Central memory CD8-positive, alpha-beta T cell (primary cell): ENCODE results near the gene CHCHD5.
A peak's percentile ranks its signal among the peaks of the same experiment; 100 is the strongest.
"Not testable (repeated sequence)": the region's sequence is repeated elsewhere in the genome, so short reads cannot be mapped to it uniquely, and the experiment has no call there.

Experiments used
- ATAC-seq: fragments of 150-1000 bp; cut with Tn5 transposase; replicated peaks from 2 replicates; pipeline ENCODE4 v1.10.0; 2022; ENCODE audit warnings: mild to moderate bottlenecking, moderate FRiP score, moderate number of reproducible peaks; ENCODE audit not compliant: poor library complexity, severe bottlenecking; ENCODE audit errors: extremely low read depth
- DNase-seq, 2 donors: peaks; one replicate each; pipeline ENCODE4 v3.0.0; 2021; ENCODE audit warnings: low spot score in 2 of 2
- H3K27ac Mint-ChIP-seq: one replicate; pipeline ENCODE4 v1.8.0; 2022; ENCODE audit warnings: low read depth, mild to moderate bottlenecking, moderate library complexity, mixed read lengths
- H3K27me3 Mint-ChIP-seq: one replicate; pipeline ENCODE4 v1.8.0; 2022; ENCODE audit warnings: mixed read lengths
- H3K36me3 Mint-ChIP-seq: one replicate; pipeline ENCODE4 v1.8.0; 2022; ENCODE audit warnings: mild to moderate bottlenecking, moderate library complexity, mixed read lengths; ENCODE audit not compliant: insufficient read depth
- H3K4me1 Mint-ChIP-seq: one replicate; pipeline ENCODE4 v1.8.0; 2022; ENCODE audit warnings: mixed read lengths
- H3K4me3 Mint-ChIP-seq: one replicate; pipeline ENCODE4 v1.8.0; 2022; ENCODE audit warnings: mild to moderate bottlenecking, moderate library complexity, mixed read lengths
- H3K9me3 Mint-ChIP-seq: one replicate; pipeline ENCODE4 v1.8.0; 2022; ENCODE audit warnings: mixed read lengths

The CHCHD5 gene, protein sequence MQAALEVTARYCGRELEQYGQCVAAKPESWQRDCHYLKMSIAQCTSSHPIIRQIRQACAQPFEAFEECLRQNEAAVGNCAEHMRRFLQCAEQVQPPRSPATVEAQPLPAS

GRCh38 chr2:112584134-112584890, at the start of gene CHCHD5:
CHCHD5 (plus strand) TSS chr2:112584609; CDS start chr2:112584648, 39 bp downstream.
- Mint-ChIP-seq H3K27me3 (no peaks in the 10 kb centered on the region), H3K9me3 (no peaks in the 10 kb centered on the region), H3K27ac (peak within 1 kb of the TSS; percentile 99), H3K4me3 (peak within 1 kb of the TSS; percentile 92), H3K36me3 (peaks cover 26% of the 10 kb centered on the region), H3K4me1 (peaks cover 36% of the 10 kb centered on the region)
- ATAC-seq (peak; percentile 94), DNase-seq (peak; percentile 85 to 93)

DNA sequence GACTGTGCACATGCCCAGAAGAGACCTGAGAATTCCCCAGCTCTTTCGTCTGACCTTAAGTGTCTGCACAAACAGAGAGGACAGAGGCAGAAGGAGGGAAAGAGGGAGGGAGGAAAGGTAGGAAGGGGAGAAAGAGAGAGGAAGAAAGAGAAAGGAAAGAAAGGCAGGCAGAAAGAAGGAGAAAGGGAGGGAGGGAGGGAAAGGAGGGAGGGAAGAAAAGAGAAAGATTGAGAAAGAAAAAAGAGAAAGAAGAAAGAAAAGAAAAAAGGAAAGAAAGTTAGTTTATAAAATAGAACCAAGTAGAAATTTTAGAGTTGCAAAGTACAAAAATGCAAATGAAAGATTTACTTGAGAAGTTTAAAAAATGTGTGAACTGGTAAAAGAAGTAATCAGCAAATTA, 49.6 kb upstream of the CHCHD5 start:
- ATAC-seq (no peak), DNase-seq (no peak)
- Mint-ChIP-seq H3K4me3 (no peak overlapping the region), H3K36me3 (no peaks in the 10 kb centered on the region), H3K9me3 (no peaks in the 10 kb centered on the region), H3K4me1 (no peaks in the 10 kb centered on the region), H3K27ac (no peak overlapping the region), H3K27me3 (no peaks in the 10 kb centered on the region)

GRCh38 chr2:112536665-112537064, 47.7 kb upstream of the CHCHD5 start:
- H3K27ac Mint-ChIP-seq, ATAC-seq, DNase-seq, H3K27me3 Mint-ChIP-seq, H3K4me3 Mint-ChIP-seq, H3K4me1 Mint-ChIP-seq, H3K36me3 Mint-ChIP-seq, H3K9me3 Mint-ChIP-seq: not testable (repeated sequence)

DNA sequence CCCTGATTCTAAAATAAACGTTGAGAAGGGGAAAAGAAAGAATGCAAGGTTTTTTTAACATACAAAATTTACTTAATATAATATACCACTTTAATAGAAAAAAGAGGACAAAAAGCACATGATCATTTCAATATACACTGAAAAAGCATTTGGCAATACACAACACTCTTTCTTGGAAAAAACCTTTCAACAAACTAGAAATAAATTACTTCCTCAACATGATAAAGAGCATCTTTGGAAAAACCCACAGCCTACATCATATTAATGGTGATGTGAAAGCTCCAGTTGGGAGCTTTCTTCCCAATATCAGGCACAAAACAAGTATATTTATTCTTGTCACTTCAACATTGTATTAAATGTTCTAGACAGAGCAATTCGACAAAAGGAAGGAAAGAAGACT, 45.1 kb upstream of the CHCHD5 start:
- DNase-seq (no peak), ATAC-seq (no peak)
- H3K27me3 Mint-ChIP-seq, result no peaks in the 10 kb centered on the region
- H3K4me1 Mint-ChIP-seq, result peaks cover 14% of the 10 kb centered on the region
- H3K36me3 Mint-ChIP-seq, result peaks cover 8% of the 10 kb centered on the region
- no peaks in the 10 kb centered on the region for H3K9me3 Mint-ChIP-seq
- no peak overlapping the region for H3K27ac Mint-ChIP-seq
- H3K4me3 Mint-ChIP-seq, result no peak overlapping the region

DNA sequence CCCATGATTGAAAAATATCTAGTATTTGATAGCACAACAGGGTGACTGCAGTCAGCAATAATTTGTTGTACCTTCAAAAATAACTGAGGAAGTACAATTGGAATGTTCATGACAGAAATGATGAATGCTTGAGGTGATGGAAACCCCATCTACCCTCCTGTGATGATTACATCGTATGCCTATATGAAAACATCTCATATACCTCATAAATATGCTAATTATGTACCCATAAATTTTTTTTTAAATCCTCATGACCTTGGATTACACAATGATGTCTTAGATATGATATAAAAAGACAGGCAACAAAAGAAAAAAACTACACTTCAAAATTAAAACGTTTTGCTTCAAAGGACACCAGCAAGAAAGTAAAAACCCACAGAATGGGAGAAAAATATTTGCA, 43.5 kb upstream of the CHCHD5 start:
- H3K4me1 Mint-ChIP-seq, result peaks cover 14% of the 10 kb centered on the region
- DNase-seq (no peak), ATAC-seq (no peak)
- no peak overlapping the region for H3K27ac Mint-ChIP-seq
- no peaks in the 10 kb centered on the region for H3K9me3 Mint-ChIP-seq
- peaks cover 8% of the 10 kb centered on the region for H3K36me3 Mint-ChIP-seq
- H3K4me3 Mint-ChIP-seq, result no peak overlapping the region
- H3K27me3 Mint-ChIP-seq, result no peaks in the 10 kb centered on the region

- Mint-ChIP-seq H3K36me3 (peaks cover 8% of the 10 kb centered on the region), H3K4me3 (no peak overlapping the region), H3K27me3 (no peaks in the 10 kb centered on the region), H3K27ac (no peak overlapping the region), H3K9me3 (no peaks in the 10 kb centered on the region), H3K4me1 (peaks cover 14% of the 10 kb centered on the region)
- DNase-seq (peak in 1 of 2 donors; percentile 58), ATAC-seq (peak; percentile 79)
Measured at GRCh38 chr2:112541315-112542122, 42.9 kb upstream of the CHCHD5 start.

GRCh38 chr2:112542123-112542983, 42.1 kb upstream of the CHCHD5 start, which contains the start of gene POLR1B:
POLR1B (plus strand) TSS chr2:112542465; CDS start chr2:112542495, 30 bp downstream.
- peak; percentile 82 for ATAC-seq
- H3K36me3 Mint-ChIP-seq, result peaks cover 12% of the 10 kb centered on the region
- no peak within 1 kb of the TSS for H3K27ac Mint-ChIP-seq
- H3K4me3 Mint-ChIP-seq, result no peak within 1 kb of the TSS
- H3K4me1 Mint-ChIP-seq, result peaks cover 17% of the 10 kb centered on the region
- DNase-seq, result peak; percentile 36 to 61
- H3K27me3 Mint-ChIP-seq, result no peaks in the 10 kb centered on the region
- no peaks in the 10 kb centered on the region for H3K9me3 Mint-ChIP-seq

DNA sequence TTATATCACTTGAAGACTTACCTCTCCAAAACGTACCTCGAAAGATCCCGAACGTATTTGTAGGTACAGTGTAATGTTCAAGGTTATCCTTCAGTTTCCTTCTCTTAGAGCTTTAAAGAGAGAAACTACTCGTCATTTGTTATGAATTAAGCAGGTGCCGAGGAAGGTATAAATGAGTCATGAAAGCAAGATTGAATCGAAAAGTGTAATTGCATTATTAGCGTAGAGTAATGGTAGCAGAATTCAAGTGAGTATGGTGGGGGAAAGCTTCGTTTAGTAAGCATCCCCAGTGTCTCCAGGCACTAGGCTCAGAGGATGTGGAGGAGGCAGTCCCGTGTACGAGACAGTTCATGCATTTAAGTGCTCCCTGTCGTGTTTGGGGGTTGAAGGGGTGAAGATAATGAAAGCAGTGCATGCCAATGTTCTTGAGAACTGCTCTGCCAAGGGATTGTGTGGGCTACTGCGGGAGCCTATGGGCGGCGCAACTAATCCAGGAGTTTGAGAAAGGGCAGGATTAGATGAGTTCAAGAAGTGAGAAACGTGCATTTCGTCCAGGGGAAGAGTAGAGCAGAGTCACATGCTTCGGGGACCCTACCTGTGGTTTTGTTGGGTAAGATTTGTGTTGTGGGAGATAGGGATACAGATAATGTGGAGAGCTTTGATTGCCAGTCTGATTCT, 41.3 kb upstream of the CHCHD5 start:
- peaks cover 15% of the 10 kb centered on the region for H3K36me3 Mint-ChIP-seq
- DNase-seq, result no peak
- no peak overlapping the region for H3K4me3 Mint-ChIP-seq
- H3K27ac Mint-ChIP-seq, result no peak overlapping the region
- no peaks in the 10 kb centered on the region for H3K27me3 Mint-ChIP-seq
- H3K9me3 Mint-ChIP-seq, result no peaks in the 10 kb centered on the region
- peaks cover 19% of the 10 kb centered on the region for H3K4me1 Mint-ChIP-seq
- ATAC-seq, result no peak

GRCh38 chr2:112547333-112547732, 37.1 kb upstream of the CHCHD5 start:
- no peak for DNase-seq
- H3K27ac Mint-ChIP-seq, result no peak overlapping the region
- no peaks in the 10 kb centered on the region for H3K9me3 Mint-ChIP-seq

DNA sequence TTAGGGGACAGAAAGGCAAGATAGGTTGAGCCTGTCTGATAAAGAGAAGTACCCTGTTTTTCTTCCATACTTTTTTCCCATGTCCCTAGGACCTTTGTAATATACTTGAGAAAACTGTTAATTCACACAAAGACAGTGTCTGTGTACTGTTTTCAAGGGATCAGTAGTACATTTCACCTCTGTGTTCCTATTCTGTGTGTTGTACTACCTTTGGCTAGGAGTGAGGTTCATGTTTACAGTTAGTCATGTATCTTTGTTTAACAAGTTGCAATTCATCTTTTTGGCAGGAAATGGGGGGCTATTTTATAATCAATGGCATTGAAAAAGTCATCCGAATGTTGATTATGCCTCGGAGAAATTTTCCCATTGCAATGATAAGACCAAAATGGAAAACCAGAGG, 35.4 kb upstream of the CHCHD5 start:
- DNase-seq (no peak), ATAC-seq (no peak)
- H3K36me3 Mint-ChIP-seq, result peaks cover 48% of the 10 kb centered on the region
- no peak overlapping the region for H3K27ac Mint-ChIP-seq
- H3K27me3 Mint-ChIP-seq, result no peaks in the 10 kb centered on the region
- no peaks in the 10 kb centered on the region for H3K9me3 Mint-ChIP-seq
- peaks cover 5% of the 10 kb centered on the region for H3K4me1 Mint-ChIP-seq
- no peak overlapping the region for H3K4me3 Mint-ChIP-seq

More at GRCh38 chr2:112547333-112547732, 37.1 kb upstream of the CHCHD5 start:
- H3K4me1 Mint-ChIP-seq, result peaks cover 5% of the 10 kb centered on the region
- no peak for ATAC-seq
- no peak overlapping the region for H3K4me3 Mint-ChIP-seq
- H3K36me3 Mint-ChIP-seq, result peaks cover 34% of the 10 kb centered on the region
- no peaks in the 10 kb centered on the region for H3K27me3 Mint-ChIP-seq

- DNase-seq (no peak), ATAC-seq (no peak)
- no peaks in the 10 kb centered on the region for H3K27me3 Mint-ChIP-seq
- H3K36me3 Mint-ChIP-seq, result peaks cover 56% of the 10 kb centered on the region
- H3K4me1 Mint-ChIP-seq, result no peaks in the 10 kb centered on the region
- no peak overlapping the region for H3K27ac Mint-ChIP-seq
- H3K9me3 Mint-ChIP-seq, result no peaks in the 10 kb centered on the region
- no peak overlapping the region for H3K4me3 Mint-ChIP-seq
Measured at GRCh38 chr2:112566104-112566503, 18.3 kb upstream of the CHCHD5 start.

GRCh38 chr2:112566508-112566907, 17.9 kb upstream of the CHCHD5 start:
- H3K4me1 Mint-ChIP-seq, H3K4me3 Mint-ChIP-seq, H3K9me3 Mint-ChIP-seq, DNase-seq, ATAC-seq, H3K27ac Mint-ChIP-seq, H3K27me3 Mint-ChIP-seq: not testable (repeated sequence)
- H3K36me3 Mint-ChIP-seq, result peaks cover 53% of the 10 kb centered on the region
